ENCODE data around the gene SH3RF2.

DNA sequence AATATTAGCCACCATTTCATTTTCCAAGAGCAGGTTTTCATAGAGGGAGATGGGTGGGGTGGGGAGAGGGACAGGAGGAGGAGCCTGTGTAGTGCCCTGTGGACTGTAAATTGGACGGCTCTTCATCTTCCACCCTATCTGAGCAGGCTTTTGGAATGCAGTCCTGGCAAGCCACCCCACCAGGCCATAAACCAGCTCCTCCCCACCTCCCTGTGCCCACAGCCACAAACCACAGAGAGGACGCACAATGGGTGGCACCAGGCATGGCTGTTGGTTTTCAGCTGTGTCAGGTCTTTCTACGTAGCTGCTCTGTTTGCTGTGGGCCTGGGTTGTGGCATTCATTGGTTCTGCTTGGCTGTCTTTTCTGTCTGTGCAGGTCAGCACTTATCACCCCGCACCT, 111.0 kb downstream of the SH3RF2 start:
- TF ChIP-seq, protein P1, sequence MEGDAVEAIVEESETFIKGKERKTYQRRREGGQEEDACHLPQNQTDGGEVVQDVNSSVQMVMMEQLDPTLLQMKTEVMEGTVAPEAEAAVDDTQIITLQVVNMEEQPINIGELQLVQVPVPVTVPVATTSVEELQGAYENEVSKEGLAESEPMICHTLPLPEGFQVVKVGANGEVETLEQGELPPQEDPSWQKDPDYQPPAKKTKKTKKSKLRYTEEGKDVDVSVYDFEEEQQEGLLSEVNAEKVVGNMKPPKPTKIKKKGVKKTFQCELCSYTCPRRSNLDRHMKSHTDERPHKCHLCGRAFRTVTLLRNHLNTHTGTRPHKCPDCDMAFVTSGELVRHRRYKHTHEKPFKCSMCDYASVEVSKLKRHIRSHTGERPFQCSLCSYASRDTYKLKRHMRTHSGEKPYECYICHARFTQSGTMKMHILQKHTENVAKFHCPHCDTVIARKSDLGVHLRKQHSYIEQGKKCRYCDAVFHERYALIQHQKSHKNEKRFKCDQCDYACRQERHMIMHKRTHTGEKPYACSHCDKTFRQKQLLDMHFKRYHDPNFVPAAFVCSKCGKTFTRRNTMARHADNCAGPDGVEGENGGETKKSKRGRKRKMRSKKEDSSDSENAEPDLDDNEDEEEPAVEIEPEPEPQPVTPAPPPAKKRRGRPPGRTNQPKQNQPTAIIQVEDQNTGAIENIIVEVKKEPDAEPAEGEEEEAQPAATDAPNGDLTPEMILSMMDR (IDR thresholded peaks at IDR 0.05), result no peak
- TF ChIP-seq POLR2A (IDR thresholded peaks at IDR 0.05), result no peak

Measured in ovary (tissue), 3 donors.